Panc1 (cell line): Measurements from ENCODE around the gene MRPL24.

Experiments used
- POLR2AphosphoS5 ChIP-seq: IDR thresholded peaks from 2 replicates; pipeline ENCODE4 v1.6.1; 2012; ENCODE audit warnings: mild to moderate bottlenecking, low read depth, low read length, moderate library complexity
- SIN3A ChIP-seq: IDR thresholded peaks from 2 replicates; pipeline ENCODE4 v1.6.1; 2012; ENCODE audit warnings: low read depth, mild to moderate bottlenecking, low read length, moderate library complexity, borderline replicate concordance; ENCODE audit not compliant: insufficient read depth
- TF ChIP-seq, protein P1 (sequence below): fragments of 450-650 bp; IDR thresholded peaks from 2 replicates; pipeline ENCODE4 v1.5.1; 2017; ENCODE audit warnings: mild to moderate bottlenecking

DNA sequence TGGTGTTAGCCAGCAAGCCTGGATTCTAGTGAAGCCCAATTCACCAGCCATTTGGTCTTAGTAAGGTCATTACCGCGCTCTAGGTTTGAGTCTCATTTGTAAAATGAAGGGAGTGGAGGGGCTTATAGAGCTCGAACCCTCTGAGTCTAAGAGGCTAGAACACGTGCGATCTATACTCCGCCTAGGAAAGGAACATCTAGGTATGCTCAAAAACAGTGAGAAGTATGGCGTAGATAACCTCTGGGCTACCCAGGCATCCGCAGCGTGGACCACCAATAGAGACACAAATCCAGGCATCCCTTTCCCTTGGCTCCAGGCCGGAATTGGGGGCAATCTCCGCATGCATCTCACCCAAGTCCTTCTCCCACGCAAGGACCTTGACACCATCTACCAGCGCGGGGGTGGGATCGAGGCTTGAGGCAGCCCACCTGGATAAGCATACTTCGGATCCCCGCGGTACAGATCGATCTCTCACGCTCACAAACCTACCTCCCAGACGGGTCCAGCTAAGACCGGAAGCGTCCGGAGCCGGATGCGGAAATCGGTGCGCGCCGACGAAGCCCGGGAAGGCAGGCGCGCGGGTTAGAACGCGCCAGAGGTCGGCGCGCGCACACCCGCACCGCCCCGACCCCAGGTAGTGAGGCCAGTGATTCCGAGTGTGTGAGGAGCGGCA is 12.8 kb downstream of the MRPL24 start, which contains the start of gene METTL25B:
- TF ChIP-seq, protein P1, sequence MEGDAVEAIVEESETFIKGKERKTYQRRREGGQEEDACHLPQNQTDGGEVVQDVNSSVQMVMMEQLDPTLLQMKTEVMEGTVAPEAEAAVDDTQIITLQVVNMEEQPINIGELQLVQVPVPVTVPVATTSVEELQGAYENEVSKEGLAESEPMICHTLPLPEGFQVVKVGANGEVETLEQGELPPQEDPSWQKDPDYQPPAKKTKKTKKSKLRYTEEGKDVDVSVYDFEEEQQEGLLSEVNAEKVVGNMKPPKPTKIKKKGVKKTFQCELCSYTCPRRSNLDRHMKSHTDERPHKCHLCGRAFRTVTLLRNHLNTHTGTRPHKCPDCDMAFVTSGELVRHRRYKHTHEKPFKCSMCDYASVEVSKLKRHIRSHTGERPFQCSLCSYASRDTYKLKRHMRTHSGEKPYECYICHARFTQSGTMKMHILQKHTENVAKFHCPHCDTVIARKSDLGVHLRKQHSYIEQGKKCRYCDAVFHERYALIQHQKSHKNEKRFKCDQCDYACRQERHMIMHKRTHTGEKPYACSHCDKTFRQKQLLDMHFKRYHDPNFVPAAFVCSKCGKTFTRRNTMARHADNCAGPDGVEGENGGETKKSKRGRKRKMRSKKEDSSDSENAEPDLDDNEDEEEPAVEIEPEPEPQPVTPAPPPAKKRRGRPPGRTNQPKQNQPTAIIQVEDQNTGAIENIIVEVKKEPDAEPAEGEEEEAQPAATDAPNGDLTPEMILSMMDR, result no peak
- TF ChIP-seq SIN3A, result no peak; the same call in 1 of the 2 replicates
- peak; percentile 84; the same call in 1 of the 2 replicates for TF ChIP-seq POLR2AphosphoS5
